HFFc6 (cell line): ENCODE results near the gene MOV10L1. TPM values are rescaled to one million over a fixed set of nuclear protein-coding genes. Genes with fewer than 3 reads are reported as not detected.

ENCODE experiments used
- DNase-seq: peaks from one replicate; pipeline ENCODE4 v3.0.0-alpha.2; 2018
- H3K27ac Mint-ChIP-seq: 2 replicates; pipeline ENCODE4 v1.8.0; 2020; ENCODE audit warnings: mild to moderate bottlenecking, mixed read lengths
- H3K27me3 Mint-ChIP-seq: 2 replicates; pipeline ENCODE4 v1.8.0; 2021; ENCODE audit warnings: mild to moderate bottlenecking, moderate library complexity, mixed read lengths; ENCODE audit not compliant: insufficient read depth
- H3K36me3 Mint-ChIP-seq: 2 replicates; pipeline ENCODE4 v1.8.0; 2021; ENCODE audit warnings: low read depth, mixed read lengths
- H3K4me1 Mint-ChIP-seq: 2 replicates; pipeline ENCODE4 v1.8.0; 2020; ENCODE audit warnings: low read depth, mixed read lengths
- H3K4me3 Mint-ChIP-seq: 2 replicates; pipeline ENCODE4 v1.8.0; 2020; ENCODE audit warnings: mild to moderate bottlenecking, moderate library complexity, mixed read lengths
- H3K9me3 Mint-ChIP-seq: 2 replicates; pipeline ENCODE4 v1.8.0; 2020; ENCODE audit warnings: mild to moderate bottlenecking, mixed read lengths
- total RNA-seq, 6 experiments: library from RNA; stranded (reverse); fragmentation: NEBNext Ultra II Directional; extraction: Animal tissue kit (Norgen Biotek cat#: 25700); gene quantifications; 2 replicates in 1 of 6; 3 replicates in 5 of 6; pipeline ENCODE4 v1.2.3, GENCODE V29; 2021
- TF ChIP-seq, protein P1 (sequence below): fragments of 200-600 bp; sonication (generic); IDR thresholded peaks from 2 replicates; pipeline ENCODE4 v1.5.0; 2021; ENCODE audit warnings: antibody characterized with exemption, mild to moderate bottlenecking

Gene MOV10L1
- total RNA-seq, 6 experiments from 2014 or later, result 0.09 to 1.3 (median 0.26) TPM

DNA sequence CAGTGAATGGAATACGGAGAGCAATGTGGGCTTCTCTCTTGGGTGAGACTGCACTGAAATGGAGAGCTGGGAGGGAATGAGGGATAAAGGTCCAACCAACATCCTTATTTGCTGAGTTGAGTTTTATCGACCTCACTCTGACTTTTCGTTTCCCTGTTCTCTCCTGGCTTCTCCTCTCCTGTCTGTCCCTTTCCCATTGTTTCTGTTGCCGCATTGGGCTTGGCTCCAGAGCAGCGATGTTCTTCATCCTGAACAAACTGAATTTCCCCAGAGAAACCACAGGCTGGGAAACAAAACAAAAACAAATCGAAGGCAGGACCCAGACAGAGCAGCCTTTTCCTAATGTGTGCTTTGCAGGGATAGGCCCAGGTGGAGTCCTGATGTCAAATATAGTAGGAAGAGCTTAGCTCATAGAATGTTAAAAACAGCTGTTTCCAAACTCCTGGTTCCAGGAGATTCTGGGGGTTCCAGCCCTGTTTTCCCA is 30.0 kb downstream of the MOV10L1 start:
- TF ChIP-seq, protein P1, sequence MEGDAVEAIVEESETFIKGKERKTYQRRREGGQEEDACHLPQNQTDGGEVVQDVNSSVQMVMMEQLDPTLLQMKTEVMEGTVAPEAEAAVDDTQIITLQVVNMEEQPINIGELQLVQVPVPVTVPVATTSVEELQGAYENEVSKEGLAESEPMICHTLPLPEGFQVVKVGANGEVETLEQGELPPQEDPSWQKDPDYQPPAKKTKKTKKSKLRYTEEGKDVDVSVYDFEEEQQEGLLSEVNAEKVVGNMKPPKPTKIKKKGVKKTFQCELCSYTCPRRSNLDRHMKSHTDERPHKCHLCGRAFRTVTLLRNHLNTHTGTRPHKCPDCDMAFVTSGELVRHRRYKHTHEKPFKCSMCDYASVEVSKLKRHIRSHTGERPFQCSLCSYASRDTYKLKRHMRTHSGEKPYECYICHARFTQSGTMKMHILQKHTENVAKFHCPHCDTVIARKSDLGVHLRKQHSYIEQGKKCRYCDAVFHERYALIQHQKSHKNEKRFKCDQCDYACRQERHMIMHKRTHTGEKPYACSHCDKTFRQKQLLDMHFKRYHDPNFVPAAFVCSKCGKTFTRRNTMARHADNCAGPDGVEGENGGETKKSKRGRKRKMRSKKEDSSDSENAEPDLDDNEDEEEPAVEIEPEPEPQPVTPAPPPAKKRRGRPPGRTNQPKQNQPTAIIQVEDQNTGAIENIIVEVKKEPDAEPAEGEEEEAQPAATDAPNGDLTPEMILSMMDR, result no peak
- Mint-ChIP-seq H3K27me3 (no peaks in the 10 kb centered on the region; the same call in none of the 2 replicates), H3K27ac (no peak overlapping the region), H3K9me3 (peaks cover 21% of the 10 kb centered on the region), H3K36me3 (peaks cover 5% of the 10 kb centered on the region; the same call in 1 of the 2 replicates), H3K4me1 (peaks cover 35% of the 10 kb centered on the region), H3K4me3 (no peak overlapping the region)
- DNase-seq, result no peak

DNA sequence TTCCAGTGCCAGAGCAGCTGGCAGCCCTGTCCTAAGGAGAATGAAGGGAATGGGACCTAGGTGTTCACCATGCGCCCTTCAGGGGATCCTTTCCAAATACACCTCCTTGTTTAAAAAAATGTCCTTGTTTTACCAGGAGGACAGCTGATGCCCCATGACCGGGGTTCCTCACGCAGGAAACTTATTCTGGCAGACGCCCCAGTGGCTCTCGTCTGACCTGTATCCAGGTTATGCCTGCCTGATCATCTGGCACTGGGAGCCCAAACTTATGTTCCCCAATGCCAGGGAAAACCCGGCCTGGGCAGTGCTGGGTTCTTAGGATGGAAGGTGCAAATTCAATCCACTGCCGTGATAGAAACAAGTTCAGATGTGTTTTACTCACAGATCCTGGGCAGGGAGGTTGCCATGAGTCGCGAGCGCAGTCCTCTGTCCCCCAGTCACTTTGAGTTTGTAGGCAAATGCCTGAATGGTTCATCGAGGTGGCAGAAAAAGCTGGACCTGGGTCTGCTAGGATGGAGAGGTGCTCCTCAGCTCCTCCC is 31.5 kb downstream of the MOV10L1 start:
- peaks cover 22% of the 10 kb centered on the region for H3K4me1 Mint-ChIP-seq
- H3K36me3 Mint-ChIP-seq, result peaks cover 5% of the 10 kb centered on the region; the same call in 1 of the 2 replicates
- peaks cover 21% of the 10 kb centered on the region for H3K9me3 Mint-ChIP-seq
- H3K27me3 Mint-ChIP-seq, result no peaks in the 10 kb centered on the region; the same call in none of the 2 replicates
- TF ChIP-seq, protein P1, result no peak
- DNase-seq, result no peak
- no peak overlapping the region for H3K4me3 Mint-ChIP-seq
- no peak overlapping the region for H3K27ac Mint-ChIP-seq

DNA sequence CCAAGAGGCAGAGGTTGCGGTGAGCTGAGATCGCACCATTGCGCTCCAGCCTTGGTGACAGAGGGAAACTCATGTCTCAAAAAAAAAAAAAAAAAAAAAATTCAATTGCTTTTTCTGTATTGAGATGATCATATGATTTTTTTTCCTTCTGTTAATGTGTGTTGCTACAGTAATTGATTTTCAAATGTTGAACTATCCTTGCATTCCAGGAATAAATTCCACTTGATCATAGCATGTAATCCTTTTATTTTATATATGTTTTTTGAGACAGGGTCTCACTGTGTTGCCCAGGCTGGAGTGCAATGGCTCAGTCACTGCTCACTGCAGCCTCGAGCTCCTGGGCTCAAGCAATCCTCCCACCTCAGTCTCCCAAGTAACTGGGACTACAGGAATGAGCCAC is 33.3 kb downstream of the MOV10L1 start:
- no peak overlapping the region for H3K27ac Mint-ChIP-seq
- peaks cover 5% of the 10 kb centered on the region; the same call in 1 of the 2 replicates for H3K36me3 Mint-ChIP-seq
- peaks cover 2% of the 10 kb centered on the region for H3K27me3 Mint-ChIP-seq
- TF ChIP-seq, protein P1, result no peak
- peaks cover 18% of the 10 kb centered on the region for H3K4me1 Mint-ChIP-seq
- no peak overlapping the region for H3K4me3 Mint-ChIP-seq
- no peak for DNase-seq
- H3K9me3 Mint-ChIP-seq, result peaks cover 21% of the 10 kb centered on the region

DNA sequence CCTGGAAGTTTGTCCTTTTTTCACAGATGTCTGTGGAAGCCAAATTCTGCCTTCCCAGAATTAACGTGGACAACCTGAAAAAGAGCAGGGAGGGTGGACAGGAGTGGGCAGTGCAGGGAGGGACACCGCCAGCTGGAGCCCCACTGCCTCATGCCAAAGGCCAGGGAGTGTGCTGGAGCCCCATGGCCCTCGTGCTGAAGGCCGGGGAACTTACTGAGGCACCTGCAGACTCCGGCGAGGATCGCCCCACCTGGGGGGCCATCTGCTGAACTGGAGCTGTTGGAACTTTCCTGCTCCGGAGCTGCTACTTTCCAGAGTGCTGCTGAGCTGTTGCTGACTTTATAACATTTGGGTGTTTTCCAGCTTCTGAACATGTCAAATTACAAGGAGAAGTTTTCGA is 35.2 kb downstream of the MOV10L1 start:
- H3K4me1 Mint-ChIP-seq, result peaks cover 11% of the 10 kb centered on the region
- no peak overlapping the region for H3K27ac Mint-ChIP-seq
- peaks cover 5% of the 10 kb centered on the region for H3K27me3 Mint-ChIP-seq
- DNase-seq, result no peak
- H3K4me3 Mint-ChIP-seq, result no peak overlapping the region
- H3K9me3 Mint-ChIP-seq, result peaks cover 21% of the 10 kb centered on the region
- TF ChIP-seq, protein P1, result no peak
- peaks cover 5% of the 10 kb centered on the region; the same call in 1 of the 2 replicates for H3K36me3 Mint-ChIP-seq

DNA sequence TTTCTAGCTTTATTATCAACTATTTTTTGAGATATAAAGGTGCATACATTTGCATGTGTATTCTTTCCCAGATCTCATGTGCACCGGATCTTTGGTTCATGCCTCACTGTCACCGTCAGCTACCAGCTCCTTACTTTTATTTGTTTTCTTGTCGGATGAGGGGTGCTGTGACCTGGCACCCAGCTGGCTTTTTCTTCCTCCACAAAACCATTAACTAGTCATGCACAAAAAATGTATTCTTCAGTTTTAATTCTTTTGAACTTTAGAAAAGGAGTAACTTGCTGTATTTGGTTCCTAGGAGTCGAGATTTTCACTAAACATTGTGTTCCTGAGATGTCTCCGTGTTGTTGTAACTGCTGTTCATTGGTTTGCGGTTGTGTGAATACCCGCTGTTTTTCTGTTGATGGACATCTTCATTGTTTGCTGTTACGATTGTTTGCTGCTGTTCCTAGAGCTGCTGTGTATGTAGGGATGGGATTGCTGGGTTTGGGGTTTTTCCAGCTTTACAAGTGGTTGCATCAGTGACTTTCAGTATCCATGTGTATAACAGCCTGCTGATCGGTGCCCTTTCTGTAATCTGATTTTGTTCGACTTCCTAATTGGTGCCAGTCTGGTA is 39.4 kb downstream of the MOV10L1 start:
- H3K4me1 Mint-ChIP-seq, result peaks cover 11% of the 10 kb centered on the region
- H3K36me3 Mint-ChIP-seq, result peaks cover 10% of the 10 kb centered on the region
- no peak overlapping the region; the same call in 1 of the 2 replicates for H3K27ac Mint-ChIP-seq
- no peak overlapping the region for H3K4me3 Mint-ChIP-seq
- peaks cover 8% of the 10 kb centered on the region; the same call in 1 of the 2 replicates for H3K27me3 Mint-ChIP-seq
- peaks cover 3% of the 10 kb centered on the region; the same call in 1 of the 2 replicates for H3K9me3 Mint-ChIP-seq
- TF ChIP-seq, protein P1, result no peak
- no peak for DNase-seq
